ENCODE measurements around the gene PLA2G4A. TPM values are rescaled to one million over a fixed set of nuclear protein-coding genes. Genes with fewer than 3 reads are reported as not detected.
A peak's percentile ranks its signal among the peaks of the same experiment; 100 is the strongest.

PLA2G4A gene
- under 1 TPM; 0.29 to 0.81 (median 0.35) TPM for total RNA-seq

- ATAC-seq: peak; percentile 46 to 62
- H3K4me1 Mint-ChIP-seq (ENCODE audit: low read depth): peaks cover 8% of the 10 kb centered on the region
- no peak for DNase-seq
- no peaks in the 10 kb centered on the region for H3K36me3 Mint-ChIP-seq (ENCODE audit: insufficient read depth)
- peaks cover 10% of the 10 kb centered on the region for H3K27me3 Mint-ChIP-seq (ENCODE audit: low read depth)
- no peaks in the 10 kb centered on the region for H3K9me3 Mint-ChIP-seq
- H3K4me3 Mint-ChIP-seq: peak within 1 kb of the TSS; percentile 67
Observed at GRCh38 chr1:186828611-186829454, at the start of gene PLA2G4A. Gene PLA2G4A, plus strand, starts transcription at chr1:186828949. Its CDS starts 25,406 bp downstream, at chr1:186854355.

DNA sequence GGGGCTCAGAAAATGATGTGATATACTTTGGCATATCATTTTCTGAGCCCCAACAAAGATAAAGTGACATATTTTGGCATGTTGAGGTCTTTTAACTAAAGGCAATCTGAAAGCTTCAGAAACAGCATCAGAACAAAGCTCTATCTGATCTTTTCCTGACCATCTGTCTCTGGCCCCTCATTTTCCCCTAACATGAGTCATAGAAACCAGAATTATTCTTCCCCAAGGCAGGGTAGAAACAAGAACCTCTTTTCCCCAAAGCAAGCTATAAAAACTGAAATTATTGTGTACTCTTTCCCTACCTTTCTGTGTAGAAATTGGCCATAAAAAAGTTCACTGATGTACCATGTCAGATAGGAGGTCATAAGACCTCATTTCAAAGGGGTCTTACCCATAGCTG, 48.7 kb upstream of the PLA2G4A start:
- no peaks in the 10 kb centered on the region for H3K9me3 Mint-ChIP-seq
- ATAC-seq (no peak), DNase-seq (no peak)
- no peaks in the 10 kb centered on the region for H3K27me3 Mint-ChIP-seq (ENCODE audit: low read depth)
- no peak overlapping the region for H3K4me3 Mint-ChIP-seq
- no peaks in the 10 kb centered on the region for H3K4me1 Mint-ChIP-seq (ENCODE audit: low read depth)
- H3K36me3 Mint-ChIP-seq (ENCODE audit: insufficient read depth): no peaks in the 10 kb centered on the region

- ATAC-seq: no peak
- H3K36me3 Mint-ChIP-seq (ENCODE audit: insufficient read depth): no peaks in the 10 kb centered on the region
- H3K9me3 Mint-ChIP-seq: no peaks in the 10 kb centered on the region
- no peaks in the 10 kb centered on the region for H3K27me3 Mint-ChIP-seq (ENCODE audit: low read depth)
- H3K4me1 Mint-ChIP-seq (ENCODE audit: low read depth): no peaks in the 10 kb centered on the region
- DNase-seq: no peak
- H3K4me3 Mint-ChIP-seq: no peak overlapping the region
Observed at GRCh38 chr1:186781730-186782129, 47.0 kb upstream of the PLA2G4A start.

- no peaks in the 10 kb centered on the region for H3K4me1 Mint-ChIP-seq (ENCODE audit: low read depth)
- H3K4me3 Mint-ChIP-seq: no peak overlapping the region
- no peaks in the 10 kb centered on the region for H3K36me3 Mint-ChIP-seq (ENCODE audit: insufficient read depth)
- no peaks in the 10 kb centered on the region for H3K9me3 Mint-ChIP-seq
- H3K27me3 Mint-ChIP-seq (ENCODE audit: low read depth): no peaks in the 10 kb centered on the region
- no peak for DNase-seq
- ATAC-seq: no peak
Observed at GRCh38 chr1:186782791-186783190, 46.0 kb upstream of the PLA2G4A start.

- Mint-ChIP-seq H3K4me1 (ENCODE audit: low read depth) (no peaks in the 10 kb centered on the region), H3K4me3 (no peak overlapping the region), H3K27me3 (ENCODE audit: low read depth) (no peaks in the 10 kb centered on the region), H3K9me3 (no peaks in the 10 kb centered on the region), H3K36me3 (ENCODE audit: insufficient read depth) (no peaks in the 10 kb centered on the region)
- ATAC-seq (no peak), DNase-seq (no peak)
Observed at GRCh38 chr1:186783193-186783592, 45.6 kb upstream of the PLA2G4A start.

GRCh38 chr1:186785503-186785902, 43.2 kb upstream of the PLA2G4A start:
- DNase-seq (no peak), ATAC-seq (no peak)
- Mint-ChIP-seq H3K36me3 (ENCODE audit: insufficient read depth) (no peaks in the 10 kb centered on the region), H3K4me1 (ENCODE audit: low read depth) (no peaks in the 10 kb centered on the region), H3K4me3 (no peak overlapping the region), H3K27me3 (ENCODE audit: low read depth) (peaks cover 1% of the 10 kb centered on the region), H3K9me3 (peaks cover 3% of the 10 kb centered on the region)

DNA sequence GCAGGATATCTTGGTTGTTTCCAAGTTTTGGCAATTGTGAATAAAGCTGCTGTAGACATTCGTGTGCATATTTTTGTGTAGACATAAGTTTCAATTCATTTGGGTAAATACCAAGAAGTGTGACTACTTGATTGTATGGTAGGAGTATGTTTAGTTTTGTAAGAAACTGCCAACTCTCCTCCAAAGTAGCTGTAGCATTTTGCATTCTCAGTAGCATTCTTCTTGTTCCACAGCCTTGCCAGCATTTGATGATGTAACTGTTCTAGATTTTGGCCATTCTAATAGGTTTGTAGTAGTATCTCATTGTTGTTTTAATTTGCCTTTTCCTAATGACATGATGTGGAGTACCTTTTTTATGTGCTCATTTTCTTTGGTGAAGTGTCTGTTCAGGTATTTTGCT, 38.6 kb upstream of the PLA2G4A start:
- no peaks in the 10 kb centered on the region for H3K36me3 Mint-ChIP-seq (ENCODE audit: insufficient read depth)
- H3K27me3 Mint-ChIP-seq (ENCODE audit: low read depth): peaks cover 1% of the 10 kb centered on the region
- H3K4me3 Mint-ChIP-seq: no peak overlapping the region
- H3K4me1 Mint-ChIP-seq (ENCODE audit: low read depth): no peaks in the 10 kb centered on the region
- peaks cover 3% of the 10 kb centered on the region for H3K9me3 Mint-ChIP-seq
- no peak for DNase-seq
- no peak for ATAC-seq

- no peak overlapping the region for H3K4me3 Mint-ChIP-seq
- no peaks in the 10 kb centered on the region for H3K36me3 Mint-ChIP-seq (ENCODE audit: insufficient read depth)
- H3K9me3 Mint-ChIP-seq: peaks cover 3% of the 10 kb centered on the region
- DNase-seq (no peak), ATAC-seq (no peak)
- no peaks in the 10 kb centered on the region for H3K4me1 Mint-ChIP-seq (ENCODE audit: low read depth)
- peaks cover 1% of the 10 kb centered on the region for H3K27me3 Mint-ChIP-seq (ENCODE audit: low read depth)
Observed at GRCh38 chr1:186792870-186793581, 35.7 kb upstream of the PLA2G4A start.

DNA sequence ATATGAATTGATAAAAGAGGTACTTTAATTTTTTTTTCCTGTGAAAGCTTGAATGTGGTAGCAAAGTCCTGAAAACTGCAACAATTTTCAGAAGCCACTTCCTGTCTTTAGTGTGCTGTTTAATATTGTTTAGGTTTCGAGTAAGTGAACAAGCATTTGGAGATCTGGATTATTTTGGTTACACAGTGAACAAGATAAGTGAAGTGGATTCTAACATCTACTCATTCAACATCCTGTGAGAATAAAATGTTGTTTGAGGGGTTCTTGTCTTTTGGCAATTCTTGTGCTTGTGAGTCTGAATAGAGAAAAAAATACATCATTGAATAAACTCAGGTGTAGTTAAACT, 35.2 kb upstream of the PLA2G4A start:
- DNase-seq (no peak), ATAC-seq (no peak)
- no peak overlapping the region for H3K4me3 Mint-ChIP-seq
- peaks cover 3% of the 10 kb centered on the region for H3K9me3 Mint-ChIP-seq
- no peaks in the 10 kb centered on the region for H3K36me3 Mint-ChIP-seq (ENCODE audit: insufficient read depth)
- no peaks in the 10 kb centered on the region for H3K4me1 Mint-ChIP-seq (ENCODE audit: low read depth)
- peaks cover 1% of the 10 kb centered on the region for H3K27me3 Mint-ChIP-seq (ENCODE audit: low read depth)

DNA sequence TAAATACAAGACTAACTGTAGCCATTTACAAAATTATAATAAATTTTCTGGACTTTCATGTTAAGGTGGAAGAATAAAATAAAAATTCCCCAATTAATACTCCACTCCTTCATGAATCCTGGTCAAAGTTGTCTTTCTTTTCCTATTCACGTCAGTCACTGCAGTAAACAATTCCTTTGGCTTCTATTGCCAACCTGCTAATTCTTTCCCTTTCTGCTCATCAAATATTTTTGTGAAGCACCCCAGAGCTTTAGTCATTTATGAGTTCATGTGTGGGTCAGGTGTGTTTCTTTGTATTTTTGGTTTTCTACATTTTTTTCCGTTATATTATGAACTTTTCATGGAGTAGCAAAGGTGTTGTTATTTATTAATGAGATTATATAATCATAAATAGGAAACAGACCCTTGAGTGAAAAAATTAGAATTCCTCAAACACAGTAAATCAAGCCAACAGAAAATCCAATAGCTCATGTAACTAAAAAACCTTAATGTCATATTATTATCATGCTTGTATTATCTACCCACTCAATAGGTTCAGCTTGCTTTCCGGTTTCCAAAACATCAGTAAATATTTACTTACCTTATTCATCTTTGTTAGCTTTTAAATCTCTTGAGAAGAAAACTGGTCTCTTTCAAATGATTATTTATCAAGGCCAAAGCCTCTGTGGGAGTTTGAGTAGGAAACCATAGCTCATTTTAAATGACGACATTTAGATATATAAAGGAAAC, 29.6 kb upstream of the PLA2G4A start:
- Mint-ChIP-seq H3K4me3 (no peak overlapping the region), H3K36me3 (ENCODE audit: insufficient read depth) (no peaks in the 10 kb centered on the region), H3K9me3 (no peaks in the 10 kb centered on the region), H3K4me1 (ENCODE audit: low read depth) (no peaks in the 10 kb centered on the region), H3K27me3 (ENCODE audit: low read depth) (no peaks in the 10 kb centered on the region)
- DNase-seq: no peak
- ATAC-seq: no peak

DNA sequence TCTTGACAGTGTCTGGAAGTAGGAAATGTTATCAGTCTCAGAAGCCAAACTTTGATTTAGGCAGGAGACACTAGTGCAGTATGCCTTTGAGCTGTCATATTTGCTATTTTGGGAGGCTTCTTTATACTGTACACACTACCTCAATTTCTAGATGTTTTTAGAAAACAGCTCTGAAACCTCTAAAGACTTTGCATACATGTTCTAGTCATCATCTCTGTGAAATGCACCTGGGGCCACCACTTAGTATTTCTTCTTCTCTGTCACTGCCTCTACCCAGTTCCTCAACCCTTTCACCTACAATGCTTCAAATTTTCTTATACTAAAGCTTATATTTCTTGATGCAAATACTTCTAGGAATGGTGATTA, 29.1 kb upstream of the PLA2G4A start:
- Mint-ChIP-seq H3K4me3 (no peak overlapping the region), H3K9me3 (no peaks in the 10 kb centered on the region), H3K27me3 (ENCODE audit: low read depth) (no peaks in the 10 kb centered on the region), H3K36me3 (ENCODE audit: insufficient read depth) (no peaks in the 10 kb centered on the region), H3K4me1 (ENCODE audit: low read depth) (no peaks in the 10 kb centered on the region)
- DNase-seq (no peak), ATAC-seq (no peak)

DNA sequence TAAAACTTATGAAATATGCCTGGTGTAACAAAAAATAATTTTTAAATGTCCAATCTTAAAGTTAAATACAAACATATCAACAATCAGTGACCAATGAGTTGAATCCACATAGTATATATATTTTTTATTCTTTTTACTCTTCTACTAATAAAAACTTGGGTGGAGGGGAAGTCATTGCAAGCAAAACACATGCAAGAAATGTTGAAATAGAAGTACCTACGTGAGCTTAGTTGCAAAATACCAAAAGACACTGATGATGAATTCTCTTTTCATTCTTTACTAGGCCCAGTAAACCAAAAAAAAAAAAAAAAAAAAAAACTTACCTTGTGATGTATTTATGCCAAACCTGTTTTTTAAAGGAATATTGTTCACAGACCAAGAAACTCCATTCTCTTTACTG, 26.4 kb upstream of the PLA2G4A start:
- DNase-seq (no peak), ATAC-seq (no peak)
- Mint-ChIP-seq H3K27me3 (ENCODE audit: low read depth) (no peaks in the 10 kb centered on the region), H3K9me3 (no peaks in the 10 kb centered on the region), H3K36me3 (ENCODE audit: insufficient read depth) (no peaks in the 10 kb centered on the region), H3K4me1 (ENCODE audit: low read depth) (no peaks in the 10 kb centered on the region), H3K4me3 (no peak overlapping the region)

GRCh38 chr1:186804679-186805078, 24.1 kb upstream of the PLA2G4A start:
- DNase-seq: no peak
- Mint-ChIP-seq H3K27me3 (ENCODE audit: low read depth) (no peaks in the 10 kb centered on the region), H3K4me3 (no peak overlapping the region), H3K4me1 (ENCODE audit: low read depth) (no peaks in the 10 kb centered on the region), H3K36me3 (ENCODE audit: insufficient read depth) (no peaks in the 10 kb centered on the region), H3K9me3 (no peaks in the 10 kb centered on the region)
- no peak for ATAC-seq

- Mint-ChIP-seq H3K9me3 (no peaks in the 10 kb centered on the region), H3K4me1 (ENCODE audit: low read depth) (no peaks in the 10 kb centered on the region), H3K36me3 (ENCODE audit: insufficient read depth) (no peaks in the 10 kb centered on the region), H3K4me3 (no peak overlapping the region), H3K27me3 (ENCODE audit: low read depth) (no peaks in the 10 kb centered on the region)
- ATAC-seq (no peak), DNase-seq (no peak)
Observed at GRCh38 chr1:186806477-186806876, 22.3 kb upstream of the PLA2G4A start.

Data from activated T-cell treated with anti-CD3 and anti-CD28 coated beads, Interleukin-2, amount 50 U/mL, for 4 hours (primary cell).